Loucy (cell line): ENCODE data around the gene STIM1.

ENCODE experiments used
- CTCF ChIP-seq: fragments of 200-600 bp; sonication (generic); conservative IDR thresholded peaks from 2 replicates; pipeline ENCODE4 v1.5.1; 2014; ENCODE audit warnings: mild to moderate bottlenecking, antibody characterized with exemption, low read length
- EZH2phosphoT487 ChIP-seq: fragments of 200-600 bp; IDR thresholded peaks from 2 replicates; pipeline ENCODE4 v1.6.1; 2018; ENCODE audit warnings: antibody characterized with exemption, mild to moderate bottlenecking, moderate library complexity, borderline replicate concordance

GRCh38 chr11:4025248-4025966 lies 169.9 kb downstream of the STIM1 start:
- TF ChIP-seq CTCF (no peak), EZH2phosphoT487 (no peak)
